K562 (cell line): ENCODE data around the gene PTPN5.

Experiments
- CBX5 ChIP-seq: IDR thresholded peaks from 2 replicates; pipeline ENCODE4 v1.6.1; 2014; ENCODE audit warnings: low read depth, borderline replicate concordance
- CXXC5 ChIP-seq: fragments of 250-450 bp; sonication (Bioruptor Pico); IDR thresholded peaks from 2 replicates; pipeline ENCODE4 v1.8.0; 2022; ENCODE audit warnings: inconsistent platforms, mild to moderate bottlenecking, moderate library complexity
- IRF2 ChIP-seq: sonication (generic); formaldehyde crosslinking; IDR thresholded peaks from 2 replicates; pipeline ENCODE4 v1.8.1; 2022; ENCODE audit warnings: mild to moderate bottlenecking, missing genetic modification reagents
- MAFF ChIP-seq: IDR thresholded peaks from 2 replicates; pipeline ENCODE4 v1.6.1; 2012; ENCODE audit warnings: low read length, improper control_type of control experiment
- PATZ1 ChIP-seq: fragments of 250-450 bp; sonication (Bioruptor Pico); IDR thresholded peaks from 2 replicates; pipeline ENCODE4 v1.5.0; 2020; ENCODE audit warnings: mild to moderate bottlenecking, borderline replicate concordance
- SMAD4 ChIP-seq: fragments of 250-450 bp; sonication (Bioruptor Pico); conservative IDR thresholded peaks from 2 replicates; pipeline ENCODE4 v1.8.0; 2021; ENCODE audit warnings: inconsistent platforms, mild to moderate bottlenecking, moderate library complexity
- SRSF3 ChIP-seq: fragments of 200-400 bp; formaldehyde crosslinking; IDR thresholded peaks from 2 replicates; pipeline ENCODE4 v1.6.1; 2016; ENCODE audit warnings: mild to moderate bottlenecking, low read length, moderate library complexity; ENCODE audit not compliant: insufficient read depth
- TEAD2 ChIP-seq: fragments of 450-650 bp; IDR thresholded peaks from 2 replicates; pipeline ENCODE4 v1.6.1; 2016; ENCODE audit warnings: missing genetic modification characterization, control low read depth, missing compliant biosample characterization
- ZBTB7A ChIP-seq: IDR thresholded peaks from 2 replicates; pipeline ENCODE4 v1.6.1; 2011; ENCODE audit warnings: low read depth, mild to moderate bottlenecking, low read length, moderate library complexity, borderline replicate concordance; ENCODE audit not compliant: control insufficient read depth
- ZFP91 ChIP-seq: sonication (generic); formaldehyde crosslinking; IDR thresholded peaks from 2 replicates; pipeline ENCODE4 v1.8.0; 2022; ENCODE audit warnings: mild to moderate bottlenecking, missing genetic modification reagents
- ZNF239 ChIP-seq: fragments of 250-450 bp; sonication (Bioruptor Pico); IDR thresholded peaks from 2 replicates; pipeline ENCODE4 v1.4.0; 2020; ENCODE audit warnings: mild to moderate bottlenecking
- ZNF644 ChIP-seq: fragments of 200-800 bp; sonication (Bioruptor generic); IDR thresholded peaks from 2 replicates; pipeline ENCODE4 v1.6.1; 2016; ENCODE audit warnings: low read depth, missing genetic modification characterization, missing compliant biosample characterization
- TF ChIP-seq, protein P1 (sequence below): sonication (generic); formaldehyde crosslinking; IDR thresholded peaks from 2 replicates; pipeline ENCODE4 v1.5.0; 2020; ENCODE audit warnings: missing genetic modification reagents
- TF ChIP-seq, protein P2 (sequence below), 3 experiments: IDR thresholded peaks in 2 of 3; conservative IDR thresholded peaks in 1 of 3; 2 replicates each; pipeline ENCODE4 v1.5.1; 2011 to 2012; ENCODE audit warnings: low read length in 3 of 3, mild to moderate bottlenecking in 3 of 3, control low read depth in 2 of 3, improper control_type of control experiment in 1 of 3, inconsistent platforms in 1 of 3, low read depth in 1 of 3, mixed read lengths in 1 of 3, moderate library complexity in 1 of 3; ENCODE audit not compliant: insufficient read depth in 2 of 3

DNA sequence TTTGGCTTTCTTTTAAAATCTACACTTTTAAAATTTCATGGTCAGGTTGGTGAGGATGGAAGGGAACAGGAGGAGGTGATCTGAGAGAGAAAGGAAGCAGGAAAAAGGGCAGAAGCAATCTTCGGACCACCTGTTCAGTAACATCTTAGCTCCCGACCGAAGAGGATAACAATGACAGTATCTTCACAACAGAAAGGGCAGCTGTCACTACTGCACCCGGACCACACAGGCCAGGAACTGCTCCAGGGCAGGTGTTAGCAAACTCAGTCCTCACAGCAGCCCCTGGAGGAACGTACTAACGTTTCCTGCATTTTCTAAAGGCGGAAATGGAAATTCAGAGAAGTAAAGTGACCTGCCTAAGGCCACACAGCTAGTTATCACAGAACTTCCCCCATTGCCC lies 16.8 kb downstream of the PTPN5 start:
- TF ChIP-seq SRSF3: no peak
- no peak for TF ChIP-seq MAFF
- TF ChIP-seq, protein P1, sequence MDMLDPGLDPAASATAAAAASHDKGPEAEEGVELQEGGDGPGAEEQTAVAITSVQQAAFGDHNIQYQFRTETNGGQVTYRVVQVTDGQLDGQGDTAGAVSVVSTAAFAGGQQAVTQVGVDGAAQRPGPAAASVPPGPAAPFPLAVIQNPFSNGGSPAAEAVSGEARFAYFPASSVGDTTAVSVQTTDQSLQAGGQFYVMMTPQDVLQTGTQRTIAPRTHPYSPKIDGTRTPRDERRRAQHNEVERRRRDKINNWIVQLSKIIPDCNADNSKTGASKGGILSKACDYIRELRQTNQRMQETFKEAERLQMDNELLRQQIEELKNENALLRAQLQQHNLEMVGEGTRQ (CRISPR knock-in tag): no peak
- no peak for TF ChIP-seq CBX5
- TF ChIP-seq, protein P2, sequence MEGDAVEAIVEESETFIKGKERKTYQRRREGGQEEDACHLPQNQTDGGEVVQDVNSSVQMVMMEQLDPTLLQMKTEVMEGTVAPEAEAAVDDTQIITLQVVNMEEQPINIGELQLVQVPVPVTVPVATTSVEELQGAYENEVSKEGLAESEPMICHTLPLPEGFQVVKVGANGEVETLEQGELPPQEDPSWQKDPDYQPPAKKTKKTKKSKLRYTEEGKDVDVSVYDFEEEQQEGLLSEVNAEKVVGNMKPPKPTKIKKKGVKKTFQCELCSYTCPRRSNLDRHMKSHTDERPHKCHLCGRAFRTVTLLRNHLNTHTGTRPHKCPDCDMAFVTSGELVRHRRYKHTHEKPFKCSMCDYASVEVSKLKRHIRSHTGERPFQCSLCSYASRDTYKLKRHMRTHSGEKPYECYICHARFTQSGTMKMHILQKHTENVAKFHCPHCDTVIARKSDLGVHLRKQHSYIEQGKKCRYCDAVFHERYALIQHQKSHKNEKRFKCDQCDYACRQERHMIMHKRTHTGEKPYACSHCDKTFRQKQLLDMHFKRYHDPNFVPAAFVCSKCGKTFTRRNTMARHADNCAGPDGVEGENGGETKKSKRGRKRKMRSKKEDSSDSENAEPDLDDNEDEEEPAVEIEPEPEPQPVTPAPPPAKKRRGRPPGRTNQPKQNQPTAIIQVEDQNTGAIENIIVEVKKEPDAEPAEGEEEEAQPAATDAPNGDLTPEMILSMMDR (IDR thresholded peaks at IDR 0.05 in 2 of 3, conservative IDR thresholded peaks at IDR 0.05 in 1 of 3; ENCODE audit: insufficient read depth in 2 of 3, low read depth in 1 of 3, low read length in 3 of 3): no peak
- TF ChIP-seq ZNF239 (CRISPR knock-in tag): no peak
- no peak for TF ChIP-seq PATZ1 (CRISPR knock-in tag)
- no peak for TF ChIP-seq SMAD4
- TF ChIP-seq ZBTB7A: no peak
- TF ChIP-seq CXXC5 (CRISPR knock-in tag): no peak
- TF ChIP-seq IRF2 (CRISPR knock-in tag): no peak
- no peak for TF ChIP-seq ZFP91 (CRISPR knock-in tag)
- TF ChIP-seq TEAD2 (tag): no peak
- TF ChIP-seq ZNF644 (tag): no peak
